Esophagus squamous epithelium (tissue), 5 donors: Measurements from ENCODE around the gene CCSER1. TPM values are rescaled to one million over a fixed set of nuclear protein-coding genes. Genes with fewer than 3 reads are reported as not detected.

Experiments used
- DNase-seq: peaks from one replicate; lab custom pipeline; 2025; lab: John Stamatoyannopoulos, UW
- H3K27ac ChIP-seq, 4 donors: fragments of 200-600 bp; sonication (generic); one replicate each; pipeline ENCODE4 v1.5.1; 2016 to 2019; ENCODE audit warnings: mild to moderate bottlenecking in 1 of 4
- H3K27me3 ChIP-seq, 4 donors: fragments of 200-600 bp; sonication (generic); 1 replicate in 3 of 4; 2 replicates in 1 of 4; pipeline versions ENCODE4 v1.5.1 to v1.6.0; 2017 to 2021; ENCODE audit warnings: antibody characterized with exemption in 1 of 4
- H3K36me3 ChIP-seq, 3 donors: fragments of 200-600 bp; sonication (generic); one replicate each; pipeline ENCODE4 v1.5.1; 2016 to 2019
- H3K4me1 ChIP-seq, 3 donors: fragments of 200-600 bp; sonication (generic); one replicate each; pipeline ENCODE4 v1.5.1; 2017 to 2019
- H3K4me3 ChIP-seq, 4 donors: fragments of 200-600 bp; sonication (generic); 1 replicate in 3 of 4; 2 replicates in 1 of 4; pipeline ENCODE4 v1.5.1; 2016 to 2019; ENCODE audit warnings: mild to moderate bottlenecking in 2 of 4, moderate library complexity in 1 of 4
- H3K9me3 ChIP-seq, 3 donors: fragments of 200-600 bp; sonication (generic); one replicate each; pipeline ENCODE4 v1.5.1; 2016 to 2019
- CTCF ChIP-seq, 6 experiments: fragments of 450-650 bp in 4 of 6; fragments of 200-600 bp in 2 of 6; sonication (generic) in 2 of 6; IDR thresholded peaks; one replicate each; pipeline ENCODE4 v1.5.1; 2016 to 2019; ENCODE audit warnings: antibody characterized with exemption in 6 of 6, mild to moderate bottlenecking in 4 of 6, moderate library complexity in 4 of 6
- POLR2A ChIP-seq, 4 donors: fragments of 450-650 bp; IDR thresholded peaks; one replicate each; pipeline ENCODE4 v1.6.1; 2017; ENCODE audit warnings: antibody characterized with exemption in 4 of 4, mild to moderate bottlenecking in 4 of 4, moderate library complexity in 3 of 4
- WGBS, 2 donors: methylation state at CpG; one replicate each; pipeline ENCODE4 v1.1.5; 2018; 5-methylcytosine and 5-hydroxymethylcytosine counted together
- intact Hi-C: fragments of 100-400 bp; cut with DNase I; formaldehyde crosslinking; loops from one replicate; pipeline ENCODE4 v1.15.0; 2022
- total RNA-seq, 4 donors: library from RNA; depleted of rRNA; stranded (reverse); fragments of >200 nt; gene quantifications; one replicate each; pipeline ENCODE4 v1.1.0, GENCODE V29; 2016
- donor health status: DM: yes; HTN: yes; CAD: no.

CCSER1 gene
- total RNA-seq, 4 donors from 2014 or later = 1.2 to 12.4 (median 2.2) TPM

DNA sequence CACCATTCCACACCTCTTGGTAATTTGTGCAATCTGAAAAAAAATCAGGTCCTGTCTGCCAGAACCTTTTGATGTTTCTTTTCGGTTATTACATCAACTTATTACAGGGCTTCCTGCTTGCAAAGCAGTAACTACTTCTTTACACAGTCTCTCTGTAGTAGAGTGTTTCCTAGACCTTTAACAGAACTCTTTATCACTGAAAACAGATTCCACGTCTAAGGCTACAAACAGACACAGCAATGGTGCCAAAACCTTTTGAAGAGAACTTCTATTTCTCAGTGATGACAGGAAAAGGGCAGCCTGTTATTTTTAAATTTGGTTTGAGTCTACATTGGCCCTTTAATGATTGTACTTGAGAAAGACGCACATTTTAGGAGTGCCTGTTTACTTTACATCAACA, 1463.1 kb downstream of the CCSER1 start:
- TF ChIP-seq CTCF (IDR thresholded peaks at IDR 0.05) = no peak
- no peak overlapping the region for H3K27ac ChIP-seq
- 44% methylated on average over 3 of the region's 3 CpGs for WGBS, 2 donors

GRCh38 chr4:91592125-91592524, 1464.9 kb downstream of the CCSER1 start:
- intact Hi-C loops = no loop called here
- Histone ChIP-seq H3K27me3 (no peaks in the 10 kb centered on the region), H3K4me3 (no peak overlapping the region), H3K4me1 (no peaks in the 10 kb centered on the region), H3K36me3 (no peaks in the 10 kb centered on the region), H3K9me3 (no peaks in the 10 kb centered on the region), H3K27ac (no peak overlapping the region)
- no peak for DNase-seq
- WGBS, 2 donors = 73 to 85% methylated on average over 4 of the region's 4 CpGs
- no peak for TF ChIP-seq CTCF (IDR thresholded peaks at IDR 0.05)
- TF ChIP-seq POLR2A (IDR thresholded peaks at IDR 0.05) = no peak

More for the DNA sequence above, 1463.1 kb downstream of the CCSER1 start:
- no peak for DNase-seq
- Histone ChIP-seq H3K9me3 (no peaks in the 10 kb centered on the region), H3K36me3 (no peaks in the 10 kb centered on the region), H3K27me3 (no peaks in the 10 kb centered on the region), H3K4me3 (no peak overlapping the region), H3K4me1 (no peaks in the 10 kb centered on the region)
- intact Hi-C loops = no loop called here

- no peak overlapping the region for H3K27ac ChIP-seq
- no peaks in the 10 kb centered on the region for H3K27me3 ChIP-seq
- H3K4me3 ChIP-seq = no peak overlapping the region
- TF ChIP-seq POLR2A (IDR thresholded peaks at IDR 0.05) (no peak), CTCF (IDR thresholded peaks at IDR 0.05) (no peak)
- no peaks in the 10 kb centered on the region for H3K4me1 ChIP-seq
- H3K9me3 ChIP-seq = no peaks in the 10 kb centered on the region
- 41 to 53% methylated on average over 2 of the region's 2 CpGs for WGBS, 2 donors
- H3K36me3 ChIP-seq = no peaks in the 10 kb centered on the region
- no peak for DNase-seq
- intact Hi-C loops = no loop called here
These were observed 1469.5 kb downstream of the CCSER1 start for GRCh38 chr4:91596718-91597117.

GRCh38 chr4:91598696-91599095, 1471.5 kb downstream of the CCSER1 start:
- Histone ChIP-seq H3K4me1 (no peaks in the 10 kb centered on the region), H3K27me3 (no peaks in the 10 kb centered on the region), H3K9me3 (no peaks in the 10 kb centered on the region), H3K36me3 (no peaks in the 10 kb centered on the region), H3K27ac (no peak overlapping the region), H3K4me3 (no peak overlapping the region)
- DNase-seq = no peak
- WGBS, 2 donors = 79% methylated on average over 8 of the region's 8 CpGs
- TF ChIP-seq CTCF (IDR thresholded peaks at IDR 0.05) (no peak), POLR2A (IDR thresholded peaks at IDR 0.05) (no peak)
- intact Hi-C loops = no loop called here

GRCh38 chr4:91600301-91600700, 1473.1 kb downstream of the CCSER1 start:
- Histone ChIP-seq H3K4me3 (no peak overlapping the region), H3K36me3 (no peaks in the 10 kb centered on the region), H3K9me3 (no peaks in the 10 kb centered on the region), H3K27me3 (no peaks in the 10 kb centered on the region), H3K4me1 (no peaks in the 10 kb centered on the region), H3K27ac (no peak overlapping the region)
- 75 to 80% methylated on average over 1 of the region's 1 CpG for WGBS, 2 donors
- DNase-seq = no peak
- TF ChIP-seq POLR2A (IDR thresholded peaks at IDR 0.05) = no peak
- no peak for TF ChIP-seq CTCF (IDR thresholded peaks at IDR 0.05)
- intact Hi-C loops = no loop called here
